H1 (cell line): ENCODE results near the gene SAT1. TPM values are rescaled to one million over a fixed set of nuclear protein-coding genes. Genes with fewer than 3 reads are reported as not detected.

Source experiments
- CTCF ChIA-PET: fragments of 300-600 bp; sonication (Branson Sonifier 250); formaldehyde crosslinking; loops from one replicate; lab custom pipeline; 2021; ENCODE audit not compliant: partially characterized antibody; lab: Charles Lee
- POLR2A ChIA-PET: fragments of 300-600 bp; sonication (Branson Sonifier 250); formaldehyde crosslinking; loops from one replicate; lab custom pipeline; 2021; ENCODE audit warnings: inconsistent platforms; ENCODE audit not compliant: partially characterized antibody; lab: Charles Lee
- DNase-seq, 2 experiments: peaks; one replicate each; pipeline versions ENCODE4 v3.0.0 to v3.0.0-alpha.2; 2010 to 2022; ENCODE audit warnings: low spot score in 2 of 2, low read depth in 1 of 2, mixed read lengths in 1 of 2
- FAIRE-seq: peaks from 2 replicates; lab custom pipeline; 2011; peaks lifted over from hg19 to GRCh38; lab: Jason Lieb, UNC
- H2AFZ ChIP-seq: 2 replicates; pipeline ENCODE4 v1.8.1; 2012; ENCODE audit warnings: low read length, inconsistent platforms
- H2AK5ac ChIP-seq: 2 replicates; pipeline ENCODE4 v1.6.1; 2013; ENCODE audit warnings: low read depth, low read length
- H2BK120ac ChIP-seq: replicated peaks from 2 replicates; pipeline ENCODE3; 2013; ENCODE audit warnings: low read depth, low read length, inconsistent platforms
- H2BK12ac ChIP-seq: 2 replicates; pipeline ENCODE4 v1.6.1; 2013; ENCODE audit warnings: low read depth, low read length
- H2BK15ac ChIP-seq: 2 replicates; pipeline ENCODE4 v1.6.1; 2013; ENCODE audit warnings: low read length
- H2BK20ac ChIP-seq: 2 replicates; pipeline ENCODE4 v1.6.1; 2013; ENCODE audit warnings: low read length
- H2BK5ac ChIP-seq: 2 replicates; pipeline ENCODE4 v1.6.1; 2013; ENCODE audit warnings: low read depth, low read length
- H3K14ac ChIP-seq: 2 replicates; pipeline ENCODE4 v1.6.1; 2013; ENCODE audit warnings: inconsistent platforms; ENCODE audit not compliant: insufficient read length
- H3K18ac ChIP-seq: 2 replicates; pipeline ENCODE4 v1.6.1; 2013; ENCODE audit warnings: low read length; ENCODE audit errors: extremely low read depth
- H3K23ac ChIP-seq: 2 replicates; pipeline ENCODE4 v1.6.1; 2013; ENCODE audit warnings: inconsistent platforms; ENCODE audit not compliant: insufficient read length
- H3K23me2 ChIP-seq: 2 replicates; pipeline ENCODE4 v1.6.1; 2013; ENCODE audit warnings: low read depth, low read length
- H3K27ac ChIP-seq: 2 replicates; pipeline ENCODE4 v1.6.1; 2011; ENCODE audit warnings: low read depth, low read length, inconsistent platforms
- H3K27me3 ChIP-seq, 4 experiments: replicated peaks in 1 of 4; 1 replicate in 1 of 4; 2 replicates in 3 of 4; pipeline versions ENCODE4 v1.6.1 to v1.8.1; 2011 to 2013; ENCODE audit warnings: low read length in 3 of 4, mild to moderate bottlenecking in 3 of 4, inconsistent platforms in 2 of 4, mixed read lengths in 2 of 4, moderate library complexity in 1 of 4; ENCODE audit not compliant: control insufficient read depth in 3 of 4, insufficient read depth in 3 of 4; ENCODE audit errors: extremely low read depth in 1 of 4
- H3K36me3 ChIP-seq, 4 experiments: 2 replicates each; pipeline versions ENCODE4 v1.6.1 to v1.8.1; 2011 to 2013; ENCODE audit warnings: mild to moderate bottlenecking in 4 of 4, low read length in 3 of 4, moderate library complexity in 2 of 4, control low read depth in 1 of 4, inconsistent platforms in 1 of 4; ENCODE audit not compliant: insufficient read depth in 4 of 4, control insufficient read depth in 2 of 4
- H3K4ac ChIP-seq: replicated peaks from 2 replicates; pipeline ENCODE3; 2013; ENCODE audit warnings: low read length, low read depth, mixed read lengths, inconsistent platforms; ENCODE audit not compliant: insufficient read length
- H3K4me1 ChIP-seq, 4 experiments: replicated peaks in 1 of 4; 1 replicate in 1 of 4; 2 replicates in 3 of 4; pipeline versions ENCODE4 v1.6.1 to v1.8.1; 2011 to 2013; ENCODE audit warnings: low read length in 3 of 4, inconsistent platforms in 2 of 4, mixed read lengths in 1 of 4; ENCODE audit not compliant: insufficient read depth in 4 of 4, control insufficient read depth in 3 of 4
- H3K4me2 ChIP-seq, 2 experiments: 2 replicates each; pipeline versions ENCODE4 v1.6.1 to v1.8.1; 2011 to 2013; ENCODE audit warnings: low read depth in 2 of 2, low read length in 2 of 2, control low read depth in 1 of 2, inconsistent platforms in 1 of 2, mild to moderate bottlenecking in 1 of 2; ENCODE audit not compliant: insufficient read depth in 1 of 2
- H3K4me3 ChIP-seq, 4 experiments: fragments of 200-600, 300-600 bp in 1 of 4; sonication (generic), shearing (Covaris generic), sonication (Bioruptor Twin) in 1 of 4; 2 replicates each; pipeline versions ENCODE4 v1.5.1 to v1.8.1; 2011 to 2016; ENCODE audit warnings: low read length in 4 of 4, low read depth in 3 of 4, control low read depth in 2 of 4, inconsistent platforms in 2 of 4, mild to moderate bottlenecking in 2 of 4, mixed read lengths in 1 of 4, moderate library complexity in 1 of 4; ENCODE audit not compliant: insufficient read depth in 2 of 4; ENCODE audit errors: extremely low read depth in 1 of 4
- H3K56ac ChIP-seq: replicated peaks from 2 replicates; pipeline ENCODE3; 2013; ENCODE audit warnings: low read depth, mild to moderate bottlenecking, mixed read lengths, low read length, inconsistent platforms; ENCODE audit not compliant: insufficient read length
- H3K79me1 ChIP-seq: 2 replicates; pipeline ENCODE4 v1.6.1; 2013; ENCODE audit warnings: low read depth, low read length, control low read depth
- H3K79me2 ChIP-seq, 2 experiments: 2 replicates each; pipeline versions ENCODE4 v1.6.1 to v1.8.1; 2012 to 2013; ENCODE audit warnings: low read length in 2 of 2, mild to moderate bottlenecking in 2 of 2, inconsistent platforms in 1 of 2; ENCODE audit not compliant: insufficient read depth in 2 of 2, control insufficient read depth in 1 of 2
- H3K9ac ChIP-seq, 4 experiments: replicated peaks in 1 of 4; 1 replicate in 1 of 4; 2 replicates in 3 of 4; pipeline versions ENCODE4 v1.6.1 to v1.8.1; 2011 to 2013; ENCODE audit warnings: low read depth in 3 of 4, low read length in 3 of 4, control low read depth in 2 of 4, mild to moderate bottlenecking in 2 of 4, moderate library complexity in 2 of 4, inconsistent platforms in 1 of 4; ENCODE audit errors: extremely low read depth in 1 of 4
- H3K9me3 ChIP-seq, 2 experiments: 2 replicates each; pipeline versions ENCODE4 v1.6.1 to v1.8.1; 2012 to 2013; ENCODE audit warnings: mild to moderate bottlenecking in 2 of 2, moderate library complexity in 2 of 2, control low read depth in 1 of 2, inconsistent platforms in 1 of 2, low read depth in 1 of 2, low read length in 1 of 2, mixed read lengths in 1 of 2; ENCODE audit not compliant: insufficient read depth in 2 of 2
- H4K20me1 ChIP-seq, 2 experiments: replicated peaks in 1 of 2; 2 replicates each; pipeline versions ENCODE3 to v1.8.1; 2011 to 2013; ENCODE audit warnings: inconsistent platforms in 2 of 2, low read length in 2 of 2, mild to moderate bottlenecking in 1 of 2; ENCODE audit not compliant: insufficient read depth in 2 of 2, control insufficient read depth in 1 of 2
- H4K5ac ChIP-seq: 2 replicates; pipeline ENCODE4 v1.6.1; 2013; ENCODE audit warnings: low read length, low read depth, mixed read lengths, inconsistent platforms; ENCODE audit not compliant: insufficient read length
- H4K8ac ChIP-seq: 2 replicates; pipeline ENCODE4 v1.8.0; 2013; ENCODE audit warnings: mild to moderate bottlenecking, moderate library complexity, low read length, inconsistent platforms; ENCODE audit not compliant: insufficient read depth; ENCODE audit errors: extremely low read depth
- H4K91ac ChIP-seq: replicated peaks from 2 replicates; pipeline ENCODE3; 2013; ENCODE audit warnings: low read length, mixed read lengths, inconsistent platforms; ENCODE audit not compliant: insufficient read length
- BRCA1 ChIP-seq: IDR thresholded peaks from 2 replicates; pipeline ENCODE4 v1.6.1; 2012; ENCODE audit warnings: low read depth, low read length, improper control_type of control experiment
- CBX5 ChIP-seq: fragments of 300-800, 300-1000 bp; sonication (generic); IDR thresholded peaks from 2 replicates; pipeline ENCODE4 v1.7.1; 2016; ENCODE audit warnings: antibody characterized with exemption, low read length, low read depth
- CBX8 ChIP-seq: fragments of 300-800, 300-1000 bp; sonication (generic); IDR thresholded peaks from 2 replicates; pipeline ENCODE4 v1.7.1; 2016; ENCODE audit warnings: low read depth, low read length, borderline replicate concordance
- CEBPB ChIP-seq: IDR thresholded peaks from 2 replicates; pipeline ENCODE4 v1.6.1; 2012; ENCODE audit warnings: low read depth, low read length
- CTCF ChIP-seq, 3 experiments: IDR thresholded peaks; 1 replicate in 2 of 3; 2 replicates in 1 of 3; pipeline versions ENCODE4 v1.5.1 to v1.6.1; 2011; ENCODE audit warnings: low read length in 3 of 3, mild to moderate bottlenecking in 3 of 3, inconsistent platforms in 2 of 3, low read depth in 1 of 3, moderate library complexity in 1 of 3; ENCODE audit not compliant: insufficient read depth in 1 of 3; ENCODE audit errors: control extremely low read depth in 1 of 3
- GABPA ChIP-seq: IDR thresholded peaks from 2 replicates; pipeline ENCODE4 v1.6.1; 2011; ENCODE audit warnings: mild to moderate bottlenecking, low read length, moderate library complexity, borderline replicate concordance; ENCODE audit not compliant: insufficient read depth
- HDAC2 ChIP-seq, 2 experiments: fragments of 300-600 bp in 1 of 2; sonication (generic) in 1 of 2; IDR thresholded peaks; 2 replicates each; pipeline ENCODE4 v1.6.1; 2011 to 2012; ENCODE audit warnings: low read depth in 2 of 2, low read length in 2 of 2, mild to moderate bottlenecking in 2 of 2, moderate library complexity in 2 of 2, borderline replicate concordance in 1 of 2, inconsistent platforms in 1 of 2
- KDM5A ChIP-seq: fragments of 200-600 bp; IDR thresholded peaks from 2 replicates; pipeline ENCODE4 v1.7.1; 2012; ENCODE audit warnings: mild to moderate bottlenecking, low read length, inconsistent platforms, mixed read lengths
- POU5F1 ChIP-seq: IDR thresholded peaks from 2 replicates; pipeline ENCODE4 v1.6.1; 2011; ENCODE audit warnings: low read depth, mild to moderate bottlenecking, low read length, moderate library complexity
- USF2 ChIP-seq: IDR thresholded peaks from 2 replicates; pipeline ENCODE4 v1.6.1; 2011; ENCODE audit warnings: low read length, improper control_type of control experiment
- ZNF274 ChIP-seq: IDR thresholded peaks from 2 replicates; pipeline ENCODE4 v1.7.0; 2012; ENCODE audit warnings: low read length, borderline replicate concordance; ENCODE audit errors: extremely low read depth
- WGBS, 2 experiments: shearing (Covaris generic) in 1 of 2; methylation state at CpG; one replicate each; pipeline versions ENCODE4 v1.1.6 to v1.1.7; 2013 to 2015; ENCODE audit warnings: low lambda C conversion rate in 2 of 2, mixed read lengths in 2 of 2, inconsistent platforms in 1 of 2, low coverage in 1 of 2, missing lambda C conversion rate in 1 of 2; ENCODE audit not compliant: insufficient replicate concordance in 2 of 2, insufficient coverage in 1 of 2, insufficient read length in 1 of 2; ENCODE audit errors: extremely low coverage in 1 of 2, missing lambda C conversion rate in 1 of 2; 5-methylcytosine and 5-hydroxymethylcytosine counted together
- polyA plus RNA-seq, 7 experiments: library from polyadenylated mRNA; depleted of rRNA in 3 of 7; stranded (reverse) in 5 of 7; unstranded in 2 of 7; fragments of >200 nt in 5 of 7; fragments of 200-250 nt in 2 of 7; gene quantifications; 1 replicate in 5 of 7; 2 replicates in 1 of 7; 4 replicates in 1 of 7; pipeline versions ENCODE4 v1.2.1 to v1.2.3, GENCODE V29; 2011 to 2013; ENCODE audit warnings: missing spikeins in 2 of 7, mixed read lengths in 2 of 7
- total RNA-seq: library from RNA; stranded (reverse); fragmentation: NEBNext Ultra II Directional; extraction: Animal tissue kit (Norgen Biotek cat#: 25700); gene quantifications from 2 replicates; pipeline ENCODE4 v1.2.1, GENCODE V29; 2021

Gene SAT1
- total and polyA plus RNA-seq, 2 of the 8 experiments (the other 6 are each of a cell fraction or from before 2014, with no cell fraction given): 29.2 to 36.8 TPM

GRCh38 chrX:23816179-23816578, 33.2 kb downstream of the SAT1 start:
- Histone ChIP-seq H2BK5ac (no peak overlapping the region), H3K79me2 (no peaks in the 10 kb centered on the region), H3K56ac (no peak overlapping the region), H2BK20ac (no peak overlapping the region), H2BK120ac (no peak overlapping the region), H3K4me1 (peaks cover 0 to 4% (median 0%) of the 10 kb centered on the region in 4 experiments; a peak in 1 of 7 replicates), H2AK5ac (no peak overlapping the region), H4K91ac (no peak overlapping the region), H3K23ac (no peak overlapping the region), H3K4me3 (no peak overlapping the region), H3K27me3 (no peaks in the 10 kb centered on the region), H3K36me3 (no peaks in the 10 kb centered on the region), H4K8ac (no peak overlapping the region), H4K5ac (no peak overlapping the region), H3K79me1 (no peaks in the 10 kb centered on the region), H4K20me1 (no peaks in the 10 kb centered on the region), H2AFZ (no peak overlapping the region), H3K4me2 (no peak overlapping the region), H3K23me2 (no peaks in the 10 kb centered on the region), H3K9me3 (no peaks in the 10 kb centered on the region), H3K9ac (no peak overlapping the region), H2BK12ac (no peak overlapping the region), H3K18ac (no peak overlapping the region), H2BK15ac (no peak overlapping the region), H3K4ac (no peak overlapping the region), H3K14ac (no peak overlapping the region), H3K27ac (no peak overlapping the region)
- FAIRE-seq (no peak), DNase-seq (no peak)
- POLR2A ChIA-PET: no interaction called here
- WGBS, 2 experiments: 100% methylated on average over 1 of the region's 4 CpGs; no CpG with 5 or more reads in 1 of the 2 experiments
- CTCF ChIA-PET: no interaction called here
- TF ChIP-seq HDAC2 (IDR thresholded peaks at IDR 0.05; ENCODE audit: borderline replicate concordance in 1 of 2, low read depth in 2 of 2, low read length in 2 of 2) (no peak), POU5F1 (no peak), BRCA1 (no peak), CBX5 (no peak), CBX8 (no peak), USF2 (no peak), KDM5A (no peak), ZNF274 (no peak), GABPA (no peak), CTCF (IDR thresholded peaks at IDR 0.05; ENCODE audit: control extremely low read depth in 1 of 3, insufficient read depth in 1 of 3, low read depth in 1 of 3, low read length in 3 of 3) (no peak), CEBPB (no peak)
